ENCODE results near the gene TEX29. TPM values are rescaled to one million over a fixed set of nuclear protein-coding genes. Genes with fewer than 3 reads are reported as not detected.
A peak's percentile ranks its signal among the peaks of the same experiment; 100 is the strongest.

Gene TEX29
- total RNA-seq, 5 donors from 2014 or later (not counting 1 experiment from before 2014, with no cell fraction given): 0.36 to 0.76 (median 0.70) TPM; not detected in 2

- H3K4me1 Mint-ChIP-seq: peaks cover 0 to 7% (median 5%) of the 10 kb centered on the region in 3 donors
- H3K9me3 Mint-ChIP-seq: no peaks in the 10 kb centered on the region
- H3K36me3 Mint-ChIP-seq: peaks cover 77% of the 10 kb centered on the region
- no peaks in the 10 kb centered on the region for H3K27me3 ChIP-seq (replicated peaks in 1 of 2; ENCODE audit: control insufficient read depth in 2 of 2, extremely low read depth in 1 of 2, insufficient read depth in 2 of 2, low read length in 1 of 2)
- ChIA-PET POLR2A (no interaction called here), CTCF (no interaction called here)
- H3K27ac ChIP-seq (ENCODE audit: low read length): no peak overlapping the region
- no peaks in the 10 kb centered on the region for H3K4me1 ChIP-seq (ENCODE audit: control insufficient read depth in 1 of 2, extremely low read depth in 1 of 2, insufficient read depth in 2 of 2, low read length in 2 of 2)
- ATAC-seq (replicated peaks in 1 of 4) (no peak), DNase-seq (no peak)
- no peaks in the 10 kb centered on the region for H3K27me3 Mint-ChIP-seq
- H3K4me3 Mint-ChIP-seq: peak overlapping the region in 1 of 3 donors; percentile 9
- H3K9me3 ChIP-seq: no peaks in the 10 kb centered on the region
- WGBS (ENCODE audit: insufficient coverage): 98% methylated on average over 11 of the region's 11 CpGs
- H3K4me3 ChIP-seq (ENCODE audit: control insufficient read depth in 1 of 2, extremely low read depth in 1 of 2, low read length in 1 of 2): no peak overlapping the region
- peaks cover 15 to 83% of the 10 kb centered on the region in 2 donors for H3K36me3 ChIP-seq (ENCODE audit: control insufficient read depth in 2 of 2, extremely low read depth in 1 of 2, insufficient read depth in 1 of 2, low read length in 1 of 2)
- no peak overlapping the region for H3K27ac Mint-ChIP-seq
Observed at GRCh38 chr13:111289251-111289650, 31.2 kb upstream of the TEX29 start.

- peaks cover 71% of the 10 kb centered on the region for H3K36me3 Mint-ChIP-seq
- WGBS (ENCODE audit: insufficient coverage): 96% methylated on average over 9 of the region's 14 CpGs
- no peaks in the 10 kb centered on the region for H3K9me3 Mint-ChIP-seq
- peaks cover 0 to 7% of the 10 kb centered on the region in 2 experiments for H3K4me1 ChIP-seq (ENCODE audit: control insufficient read depth in 1 of 2, extremely low read depth in 1 of 2, insufficient read depth in 2 of 2, low read length in 2 of 2)
- no peak overlapping the region for H3K27ac ChIP-seq (ENCODE audit: low read length)
- ChIA-PET POLR2A (no interaction called here), CTCF (no interaction called here)
- ATAC-seq (replicated peaks in 1 of 4): no peak
- no peaks in the 10 kb centered on the region for H3K27me3 Mint-ChIP-seq
- H3K36me3 ChIP-seq (ENCODE audit: control insufficient read depth in 2 of 2, extremely low read depth in 1 of 2, insufficient read depth in 1 of 2, low read length in 1 of 2): peaks cover 12 to 60% of the 10 kb centered on the region in 2 donors
- H3K4me3 ChIP-seq (ENCODE audit: control insufficient read depth in 1 of 2, extremely low read depth in 1 of 2, low read length in 1 of 2): no peak overlapping the region
- no peaks in the 10 kb centered on the region for H3K27me3 ChIP-seq (replicated peaks in 1 of 2; ENCODE audit: control insufficient read depth in 2 of 2, extremely low read depth in 1 of 2, insufficient read depth in 2 of 2, low read length in 1 of 2)
- H3K4me1 Mint-ChIP-seq: peaks cover 11 to 28% (median 26%) of the 10 kb centered on the region in 3 donors
- no peak for DNase-seq
- H3K9me3 ChIP-seq: no peaks in the 10 kb centered on the region
- no peak overlapping the region for H3K27ac Mint-ChIP-seq
- no peak overlapping the region for H3K4me3 Mint-ChIP-seq
Observed at GRCh38 chr13:111291908-111292307, 28.5 kb upstream of the TEX29 start.

- no peak for DNase-seq
- H3K4me3 Mint-ChIP-seq: no peak overlapping the region
- Histone ChIP-seq H3K36me3 (ENCODE audit: control insufficient read depth in 2 of 2, extremely low read depth in 1 of 2, insufficient read depth in 1 of 2, low read length in 1 of 2) (peaks cover 12 to 50% of the 10 kb centered on the region in 2 donors), H3K4me1 (ENCODE audit: control insufficient read depth in 1 of 2, extremely low read depth in 1 of 2, insufficient read depth in 2 of 2, low read length in 2 of 2) (peaks cover 0 to 7% of the 10 kb centered on the region in 2 experiments), H3K9me3 (no peaks in the 10 kb centered on the region), H3K4me3 (ENCODE audit: control insufficient read depth in 1 of 2, extremely low read depth in 1 of 2, low read length in 1 of 2) (no peak overlapping the region), H3K27ac (ENCODE audit: low read length) (no peak overlapping the region), H3K27me3 (replicated peaks in 1 of 2; ENCODE audit: control insufficient read depth in 2 of 2, extremely low read depth in 1 of 2, insufficient read depth in 2 of 2, low read length in 1 of 2) (no peaks in the 10 kb centered on the region)
- ChIA-PET CTCF (no interaction called here), POLR2A (no interaction called here)
- no peak for ATAC-seq (replicated peaks in 1 of 4)
- H3K9me3 Mint-ChIP-seq: no peaks in the 10 kb centered on the region
- peaks cover 11 to 31% (median 26%) of the 10 kb centered on the region in 3 donors for H3K4me1 Mint-ChIP-seq
- no peak overlapping the region for H3K27ac Mint-ChIP-seq
- peaks cover 71% of the 10 kb centered on the region for H3K36me3 Mint-ChIP-seq
- no peaks in the 10 kb centered on the region for H3K27me3 Mint-ChIP-seq
- WGBS (ENCODE audit: insufficient coverage): 97% methylated on average over 6 of the region's 13 CpGs
Observed at GRCh38 chr13:111292710-111293485, 27.5 kb upstream of the TEX29 start.

- ATAC-seq (replicated peaks in 1 of 4) (no peak), DNase-seq (no peak)
- H3K36me3 Mint-ChIP-seq: peaks cover 74% of the 10 kb centered on the region
- WGBS (ENCODE audit: insufficient coverage): 95% methylated on average over 8 of the region's 9 CpGs
- Histone ChIP-seq H3K36me3 (ENCODE audit: control insufficient read depth in 2 of 2, extremely low read depth in 1 of 2, insufficient read depth in 1 of 2, low read length in 1 of 2) (peaks cover 6 to 37% of the 10 kb centered on the region in 2 donors), H3K27me3 (replicated peaks in 1 of 2; ENCODE audit: control insufficient read depth in 2 of 2, extremely low read depth in 1 of 2, insufficient read depth in 2 of 2, low read length in 1 of 2) (no peaks in the 10 kb centered on the region), H3K4me3 (ENCODE audit: control insufficient read depth in 1 of 2, extremely low read depth in 1 of 2, low read length in 1 of 2) (no peak overlapping the region), H3K4me1 (ENCODE audit: control insufficient read depth in 1 of 2, extremely low read depth in 1 of 2, insufficient read depth in 2 of 2, low read length in 2 of 2) (peaks cover 0 to 7% of the 10 kb centered on the region in 2 experiments), H3K9me3 (no peaks in the 10 kb centered on the region), H3K27ac (ENCODE audit: low read length) (no peak overlapping the region)
- peaks cover 11 to 31% (median 26%) of the 10 kb centered on the region in 3 donors for H3K4me1 Mint-ChIP-seq
- POLR2A ChIA-PET: no interaction called here
- CTCF ChIA-PET: no interaction called here
- H3K27ac Mint-ChIP-seq: no peak overlapping the region
- no peaks in the 10 kb centered on the region for H3K9me3 Mint-ChIP-seq
- no peaks in the 10 kb centered on the region for H3K27me3 Mint-ChIP-seq
- no peak overlapping the region for H3K4me3 Mint-ChIP-seq
Observed at GRCh38 chr13:111295886-111296285, 24.6 kb upstream of the TEX29 start.

GRCh38 chr13:111296417-111296816 lies 24.0 kb upstream of the TEX29 start:
- no peak overlapping the region for H3K4me3 ChIP-seq (ENCODE audit: control insufficient read depth in 1 of 2, extremely low read depth in 1 of 2, low read length in 1 of 2)
- H3K27me3 ChIP-seq (replicated peaks in 1 of 2; ENCODE audit: control insufficient read depth in 2 of 2, extremely low read depth in 1 of 2, insufficient read depth in 2 of 2, low read length in 1 of 2): no peaks in the 10 kb centered on the region
- H3K36me3 Mint-ChIP-seq: peaks cover 74% of the 10 kb centered on the region
- ChIA-PET CTCF (no interaction called here), POLR2A (no interaction called here)
- no peak overlapping the region for H3K27ac Mint-ChIP-seq
- peaks cover 6 to 37% of the 10 kb centered on the region in 2 donors for H3K36me3 ChIP-seq (ENCODE audit: control insufficient read depth in 2 of 2, extremely low read depth in 1 of 2, insufficient read depth in 1 of 2, low read length in 1 of 2)
- H3K27me3 Mint-ChIP-seq: no peaks in the 10 kb centered on the region
- WGBS (ENCODE audit: insufficient coverage): no CpG with 5 or more reads among the region's 6 CpGs
- DNase-seq (peak in 1 of 35 experiments; percentile 8), ATAC-seq (replicated peaks in 1 of 4) (no peak)
- no peaks in the 10 kb centered on the region for H3K9me3 ChIP-seq
- no peaks in the 10 kb centered on the region for H3K9me3 Mint-ChIP-seq
- no peak overlapping the region for H3K27ac ChIP-seq (ENCODE audit: low read length)
- H3K4me1 ChIP-seq (ENCODE audit: control insufficient read depth in 1 of 2, extremely low read depth in 1 of 2, insufficient read depth in 2 of 2, low read length in 2 of 2): peaks cover 0 to 7% of the 10 kb centered on the region in 2 experiments
- H3K4me1 Mint-ChIP-seq: peaks cover 11 to 31% (median 26%) of the 10 kb centered on the region in 3 donors
- H3K4me3 Mint-ChIP-seq: no peak overlapping the region

GRCh38 chr13:111298214-111298975 lies 22.0 kb upstream of the TEX29 start:
- H3K4me1 Mint-ChIP-seq: peaks cover 11 to 31% (median 26%) of the 10 kb centered on the region in 3 donors
- H3K27ac ChIP-seq (ENCODE audit: low read length): no peak overlapping the region
- no peak overlapping the region for H3K4me3 ChIP-seq (ENCODE audit: control insufficient read depth in 1 of 2, extremely low read depth in 1 of 2, low read length in 1 of 2)
- H3K27me3 Mint-ChIP-seq: no peaks in the 10 kb centered on the region
- ATAC-seq (replicated peaks in 1 of 4): no peak
- no peak overlapping the region for H3K4me3 Mint-ChIP-seq
- H3K9me3 Mint-ChIP-seq: no peaks in the 10 kb centered on the region
- CTCF ChIA-PET: interaction anchor here in 1 of 2 donors (0.7 kb wide), 1 partner anchor 888 kb away, joined by 5 read pairs; no protein-coding TSS in a partner anchor
- H3K4me1 ChIP-seq (ENCODE audit: control insufficient read depth in 1 of 2, extremely low read depth in 1 of 2, insufficient read depth in 2 of 2, low read length in 2 of 2): peaks cover 0 to 9% of the 10 kb centered on the region in 2 experiments
- peaks cover 3 to 39% of the 10 kb centered on the region in 2 donors for H3K36me3 ChIP-seq (ENCODE audit: control insufficient read depth in 2 of 2, extremely low read depth in 1 of 2, insufficient read depth in 1 of 2, low read length in 1 of 2)
- H3K27me3 ChIP-seq (replicated peaks in 1 of 2; ENCODE audit: control insufficient read depth in 2 of 2, extremely low read depth in 1 of 2, insufficient read depth in 2 of 2, low read length in 1 of 2): no peaks in the 10 kb centered on the region
- H3K36me3 Mint-ChIP-seq: peaks cover 77% of the 10 kb centered on the region
- no peaks in the 10 kb centered on the region for H3K9me3 ChIP-seq
- 95% methylated on average over 12 of the region's 13 CpGs for WGBS (ENCODE audit: insufficient coverage)
- H3K27ac Mint-ChIP-seq: no peak overlapping the region
- POLR2A ChIA-PET: no interaction called here
- no peak for DNase-seq

Measured in T-cell (primary cell).